Measurements from ENCODE around the gene C5orf22.
"Not testable (repeated sequence)": the region's sequence is repeated elsewhere in the genome, so short reads cannot be mapped to it uniquely, and the experiment has no call there.

Gene C5orf22

DNA sequence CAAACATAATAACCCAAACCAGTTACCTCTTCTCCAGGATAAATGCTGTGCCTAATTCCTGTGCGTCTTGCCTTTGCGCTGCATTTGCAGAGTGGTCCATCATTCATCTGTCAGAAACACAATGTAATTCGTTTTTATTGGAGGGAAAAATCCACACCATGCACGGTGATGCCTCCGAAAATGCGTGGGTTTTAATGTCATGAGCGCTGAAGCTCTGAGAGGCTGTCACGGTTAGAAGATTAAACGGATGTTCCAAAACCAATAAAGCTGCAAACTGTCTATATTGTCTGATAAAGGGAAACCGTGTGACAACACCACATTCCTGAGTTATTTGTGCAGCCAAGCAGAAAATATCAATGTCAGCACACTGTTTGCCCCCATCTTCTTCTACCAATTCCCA is 27.6 kb upstream of the C5orf22 start:
- no peaks in the 10 kb centered on the region for H3K27me3 ChIP-seq (ENCODE audit: insufficient read depth, low read length)

DNA sequence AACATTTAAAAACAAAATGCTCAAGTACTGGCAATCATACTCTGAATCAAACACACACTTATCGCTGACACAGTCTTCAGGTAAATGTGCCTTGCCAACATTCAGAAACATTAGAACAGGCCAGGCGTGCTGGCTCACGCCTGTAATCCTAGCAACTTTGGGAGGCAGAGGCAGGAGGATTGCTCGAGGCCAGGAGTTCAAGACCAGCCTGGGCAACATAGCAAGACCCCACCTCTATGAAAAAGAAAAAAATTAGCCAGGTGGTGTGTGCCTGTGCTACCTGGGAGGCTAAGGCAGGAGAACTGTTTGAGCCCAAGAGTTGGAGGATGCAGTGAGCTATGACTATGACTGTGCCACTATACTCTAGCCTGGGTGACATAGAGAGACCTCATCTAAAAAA is 20.8 kb upstream of the C5orf22 start:
- H3K79me2 ChIP-seq (ENCODE audit: control insufficient read depth, insufficient read depth, low read length, unreplicated experiment), result no peaks in the 10 kb centered on the region
- no peak overlapping the region for H3K27ac ChIP-seq (ENCODE audit: low read depth, low read length)
- H3K4me1 ChIP-seq (ENCODE audit: control insufficient read depth, insufficient read depth, low read length, unreplicated experiment), result no peaks in the 10 kb centered on the region
- H3K36me3 ChIP-seq (ENCODE audit: insufficient read depth, low read length), result peaks cover 15% of the 10 kb centered on the region
- no peaks in the 10 kb centered on the region for H3K27me3 ChIP-seq (ENCODE audit: insufficient read depth, low read length)
- no peak overlapping the region for H3K4me3 ChIP-seq (ENCODE audit: low read depth, low read length)
- no peak overlapping the region for H2AFZ ChIP-seq (ENCODE audit: low read length, unreplicated experiment)

More for the DNA sequence above, 27.6 kb upstream of the C5orf22 start:
- H3K4me3 ChIP-seq (ENCODE audit: low read depth, low read length), result no peak overlapping the region
- no peak overlapping the region for H2AFZ ChIP-seq (ENCODE audit: low read length, unreplicated experiment)
- H3K79me2 ChIP-seq (ENCODE audit: control insufficient read depth, insufficient read depth, low read length, unreplicated experiment), result no peaks in the 10 kb centered on the region
- H3K27ac ChIP-seq (ENCODE audit: low read depth, low read length), result no peak overlapping the region
- H3K36me3 ChIP-seq (ENCODE audit: insufficient read depth, low read length), result peaks cover 42% of the 10 kb centered on the region
- H3K4me1 ChIP-seq (ENCODE audit: control insufficient read depth, insufficient read depth, low read length, unreplicated experiment), result no peaks in the 10 kb centered on the region

DNA sequence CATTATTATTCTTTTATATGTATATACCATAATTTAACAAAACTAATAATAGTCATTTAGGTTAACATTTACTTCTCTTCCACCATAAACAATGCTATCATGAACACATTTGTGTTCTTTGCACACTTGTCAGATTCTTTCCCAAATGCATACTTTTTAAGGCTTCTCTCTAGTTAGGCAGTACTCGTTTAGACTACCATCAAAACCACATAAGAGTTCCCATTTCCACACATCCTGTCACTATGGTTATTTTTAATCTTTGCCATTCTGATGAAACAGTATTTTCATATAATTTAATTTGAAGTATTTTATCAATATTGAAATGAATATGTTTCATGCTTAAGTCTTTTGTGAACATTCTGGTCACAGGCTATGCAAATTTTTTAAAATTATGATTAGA is 15.3 kb upstream of the C5orf22 start:
- no peak overlapping the region for H2AFZ ChIP-seq (ENCODE audit: low read length, unreplicated experiment)
- no peak overlapping the region for H3K27ac ChIP-seq (ENCODE audit: low read depth, low read length)
- H3K27me3 ChIP-seq (ENCODE audit: insufficient read depth, low read length), result no peaks in the 10 kb centered on the region
- H3K36me3 ChIP-seq (ENCODE audit: insufficient read depth, low read length), result peaks cover 17% of the 10 kb centered on the region
- H3K4me3 ChIP-seq (ENCODE audit: low read depth, low read length), result no peak overlapping the region
- H3K4me1 ChIP-seq (ENCODE audit: control insufficient read depth, insufficient read depth, low read length, unreplicated experiment), result no peaks in the 10 kb centered on the region
- no peaks in the 10 kb centered on the region for H3K79me2 ChIP-seq (ENCODE audit: control insufficient read depth, insufficient read depth, low read length, unreplicated experiment)

DNA sequence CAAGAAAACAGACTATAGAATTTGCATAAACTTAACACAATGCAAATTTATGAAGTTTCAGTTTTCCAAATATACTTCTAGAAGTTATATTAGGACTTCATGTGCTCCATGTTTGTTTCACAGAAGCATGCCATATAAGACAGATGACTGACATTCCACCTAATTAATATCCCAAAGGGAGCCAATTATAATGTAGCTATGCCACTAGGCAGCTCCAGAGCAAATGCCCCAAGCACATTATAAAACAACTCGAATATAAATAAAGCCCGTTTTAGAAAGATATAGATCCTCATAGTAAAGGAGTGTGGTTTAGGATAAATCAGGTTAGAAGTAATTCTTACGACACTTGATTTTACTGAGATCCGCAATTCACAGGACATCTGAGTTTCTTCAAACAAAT is 9.1 kb upstream of the C5orf22 start:
- H3K27ac ChIP-seq (ENCODE audit: low read depth, low read length), result no peak overlapping the region
- peaks cover 50% of the 10 kb centered on the region for H3K36me3 ChIP-seq (ENCODE audit: insufficient read depth, low read length)
- H3K79me2 ChIP-seq (ENCODE audit: control insufficient read depth, insufficient read depth, low read length, unreplicated experiment), result peaks cover 12% of the 10 kb centered on the region
- H3K27me3 ChIP-seq (ENCODE audit: insufficient read depth, low read length), result no peaks in the 10 kb centered on the region
- no peaks in the 10 kb centered on the region for H3K4me1 ChIP-seq (ENCODE audit: control insufficient read depth, insufficient read depth, low read length, unreplicated experiment)
- no peak overlapping the region for H2AFZ ChIP-seq (ENCODE audit: low read length, unreplicated experiment)
- no peak overlapping the region for H3K4me3 ChIP-seq (ENCODE audit: low read depth, low read length)

DNA sequence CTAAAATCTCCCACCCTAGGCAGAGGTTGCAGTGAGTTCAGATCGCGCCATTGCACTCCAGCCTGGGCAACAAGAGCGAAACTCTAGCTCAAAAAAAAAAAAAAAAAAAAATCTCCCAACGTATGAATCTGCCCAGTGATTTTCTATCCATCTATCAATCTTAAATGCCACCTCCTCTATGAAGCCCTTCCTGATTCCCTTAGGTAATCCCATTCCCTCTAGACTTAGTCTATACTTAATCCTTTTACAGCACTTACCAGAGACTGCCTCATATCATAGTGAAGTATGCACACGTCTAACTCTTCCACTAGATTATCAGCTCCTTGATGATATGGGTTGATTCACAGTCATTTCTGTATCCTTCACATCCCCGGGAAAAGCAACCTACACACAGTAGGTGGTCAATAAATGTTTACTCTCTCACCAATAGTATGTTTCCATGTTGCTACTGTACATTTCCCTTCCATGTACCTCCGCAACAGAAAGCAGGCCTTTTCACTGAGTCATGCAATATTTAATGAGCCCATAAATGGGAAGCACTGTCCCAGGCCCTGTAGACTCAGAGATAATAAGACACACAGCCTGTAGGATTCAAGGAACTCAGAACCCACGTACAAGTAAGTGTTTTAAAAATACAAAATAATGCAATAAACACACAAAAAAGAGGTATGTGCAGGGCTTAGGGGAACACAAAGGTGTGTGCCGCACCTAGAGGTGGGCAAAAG is 1.4 kb upstream of the C5orf22 start:
- no peak overlapping the region for H2AFZ ChIP-seq (ENCODE audit: low read length, unreplicated experiment)
- H3K4me1 ChIP-seq (ENCODE audit: control insufficient read depth, insufficient read depth, low read length, unreplicated experiment), result peaks cover 25% of the 10 kb centered on the region
- H3K36me3 ChIP-seq (ENCODE audit: insufficient read depth, low read length), result peaks cover 33% of the 10 kb centered on the region
- no peak overlapping the region for H3K27ac ChIP-seq (ENCODE audit: low read depth, low read length)
- no peaks in the 10 kb centered on the region for H3K27me3 ChIP-seq (ENCODE audit: insufficient read depth, low read length)
- peaks cover 55% of the 10 kb centered on the region for H3K79me2 ChIP-seq (ENCODE audit: control insufficient read depth, insufficient read depth, low read length, unreplicated experiment)
- H3K4me3 ChIP-seq (ENCODE audit: low read depth, low read length), result peak overlapping the region; percentile 95

DNA sequence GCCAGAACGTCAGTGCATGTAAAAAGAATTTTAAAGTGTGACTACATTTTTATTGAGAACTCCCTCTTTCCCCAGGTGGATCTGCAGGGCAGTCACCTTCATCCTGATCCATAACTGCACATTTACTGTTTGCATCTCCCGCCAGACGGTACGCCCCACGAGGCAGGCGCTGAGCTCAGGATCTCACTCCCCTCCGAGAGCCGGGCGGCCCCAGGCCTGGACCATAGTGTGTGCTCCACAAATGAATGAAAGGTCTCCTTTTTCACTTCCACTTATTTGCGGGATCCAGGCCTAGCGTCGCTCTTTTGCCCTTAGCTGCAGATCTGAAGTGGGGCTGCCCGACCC is 586 bp upstream of the C5orf22 start:
- Histone ChIP-seq H3K27me3 (ENCODE audit: insufficient read depth, low read length) (no peaks in the 10 kb centered on the region), H3K4me1 (ENCODE audit: control insufficient read depth, insufficient read depth, low read length, unreplicated experiment) (peaks cover 25% of the 10 kb centered on the region), H3K4me3 (ENCODE audit: low read depth, low read length) (peak overlapping the region; percentile 95), H3K79me2 (ENCODE audit: control insufficient read depth, insufficient read depth, low read length, unreplicated experiment) (peaks cover 55% of the 10 kb centered on the region), H3K36me3 (ENCODE audit: insufficient read depth, low read length) (peaks cover 29% of the 10 kb centered on the region), H3K27ac (ENCODE audit: low read depth, low read length) (0 out of 2 replicates have a peak overlapping the region, but pooled peaks have one; percentile 10), H2AFZ (ENCODE audit: low read length, unreplicated experiment) (peak overlapping the region; percentile 89)

DNA sequence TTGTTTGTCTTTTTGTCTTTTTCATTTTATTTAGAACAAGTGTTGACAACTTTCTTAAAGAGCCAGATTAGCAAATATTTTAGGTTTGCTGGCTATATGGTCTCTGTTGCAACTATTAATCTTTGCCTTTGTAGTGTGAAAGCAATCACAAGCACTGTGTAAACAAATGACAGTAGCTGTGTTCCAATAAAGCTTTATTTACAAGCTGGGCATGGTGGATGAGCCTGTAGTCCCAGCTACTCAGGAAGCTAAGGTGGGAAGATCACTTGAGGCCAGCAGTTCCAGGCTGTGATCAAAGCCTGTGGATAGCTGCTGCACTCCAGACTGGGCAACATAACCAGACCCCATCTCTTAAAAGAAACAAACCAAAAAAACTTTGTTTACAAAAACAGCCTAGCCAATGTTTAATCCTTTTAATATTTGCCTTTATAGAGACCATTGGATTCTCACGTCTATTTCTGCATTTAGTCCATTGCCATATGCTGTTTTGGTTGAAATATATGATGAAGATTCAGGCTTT is 2.5 kb downstream of the C5orf22 start:
- Histone ChIP-seq H2AFZ (ENCODE audit: low read length, unreplicated experiment) (no peak overlapping the region), H3K4me3 (ENCODE audit: low read depth, low read length) (no peak overlapping the region), H3K79me2 (ENCODE audit: control insufficient read depth, insufficient read depth, low read length, unreplicated experiment) (peaks cover 50% of the 10 kb centered on the region), H3K27me3 (ENCODE audit: insufficient read depth, low read length) (no peaks in the 10 kb centered on the region), H3K36me3 (ENCODE audit: insufficient read depth, low read length) (peaks cover 33% of the 10 kb centered on the region), H3K27ac (ENCODE audit: low read depth, low read length) (no peak overlapping the region), H3K4me1 (ENCODE audit: control insufficient read depth, insufficient read depth, low read length, unreplicated experiment) (peaks cover 30% of the 10 kb centered on the region)

DNA sequence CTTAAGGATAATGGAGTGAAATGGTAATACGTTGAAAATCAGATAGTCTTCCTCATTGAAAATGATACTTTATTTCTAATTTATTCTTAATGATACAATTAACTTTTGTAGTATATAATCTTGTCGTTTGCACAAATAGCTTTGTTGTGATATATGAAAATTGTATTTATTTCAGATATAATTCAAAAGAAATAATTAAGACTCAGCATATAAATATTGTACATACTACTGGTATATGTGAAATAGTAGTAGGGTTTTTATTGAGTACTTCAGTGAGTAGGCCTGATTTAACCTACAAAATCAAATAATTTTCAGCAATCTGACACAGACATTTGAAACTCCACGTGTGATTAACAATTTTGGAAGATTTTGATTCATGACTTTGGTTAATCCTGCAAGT is 4.8 kb downstream of the C5orf22 start:
- peaks cover 27% of the 10 kb centered on the region for H3K79me2 ChIP-seq (ENCODE audit: control insufficient read depth, insufficient read depth, low read length, unreplicated experiment)
- peaks cover 16% of the 10 kb centered on the region for H3K4me1 ChIP-seq (ENCODE audit: control insufficient read depth, insufficient read depth, low read length, unreplicated experiment)
- H3K27me3 ChIP-seq (ENCODE audit: insufficient read depth, low read length), result no peaks in the 10 kb centered on the region
- no peak overlapping the region for H2AFZ ChIP-seq (ENCODE audit: low read length, unreplicated experiment)
- no peak overlapping the region for H3K4me3 ChIP-seq (ENCODE audit: low read depth, low read length)
- H3K36me3 ChIP-seq (ENCODE audit: insufficient read depth, low read length), result peaks cover 43% of the 10 kb centered on the region
- H3K27ac ChIP-seq (ENCODE audit: low read depth, low read length), result no peak overlapping the region

DNA sequence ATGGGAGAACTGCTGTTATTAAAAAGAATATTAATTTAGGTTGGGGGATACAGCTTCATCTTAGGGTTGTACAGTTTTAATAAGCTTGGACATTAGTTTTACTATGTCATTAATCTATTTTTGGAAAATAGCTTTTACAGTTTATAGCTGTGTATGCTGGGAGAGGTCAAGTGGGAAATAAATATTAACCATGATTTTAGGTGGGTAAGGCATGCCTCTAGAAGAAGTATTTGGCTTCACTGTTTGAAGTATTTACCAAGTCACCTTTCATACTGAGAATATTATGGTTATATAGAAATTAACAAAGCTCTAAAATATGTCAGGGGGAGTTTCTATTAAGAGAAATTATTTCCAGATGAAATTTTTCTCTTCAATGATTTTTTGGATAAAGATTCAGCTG is 5.2 kb downstream of the C5orf22 start:
- Histone ChIP-seq H3K27me3 (ENCODE audit: insufficient read depth, low read length) (no peaks in the 10 kb centered on the region), H3K4me1 (ENCODE audit: control insufficient read depth, insufficient read depth, low read length, unreplicated experiment) (peaks cover 16% of the 10 kb centered on the region), H3K79me2 (ENCODE audit: control insufficient read depth, insufficient read depth, low read length, unreplicated experiment) (peaks cover 27% of the 10 kb centered on the region), H2AFZ (ENCODE audit: low read length, unreplicated experiment) (no peak overlapping the region), H3K36me3 (ENCODE audit: insufficient read depth, low read length) (peaks cover 44% of the 10 kb centered on the region), H3K27ac (ENCODE audit: low read depth, low read length) (no peak overlapping the region), H3K4me3 (ENCODE audit: low read depth, low read length) (no peak overlapping the region)

DNA sequence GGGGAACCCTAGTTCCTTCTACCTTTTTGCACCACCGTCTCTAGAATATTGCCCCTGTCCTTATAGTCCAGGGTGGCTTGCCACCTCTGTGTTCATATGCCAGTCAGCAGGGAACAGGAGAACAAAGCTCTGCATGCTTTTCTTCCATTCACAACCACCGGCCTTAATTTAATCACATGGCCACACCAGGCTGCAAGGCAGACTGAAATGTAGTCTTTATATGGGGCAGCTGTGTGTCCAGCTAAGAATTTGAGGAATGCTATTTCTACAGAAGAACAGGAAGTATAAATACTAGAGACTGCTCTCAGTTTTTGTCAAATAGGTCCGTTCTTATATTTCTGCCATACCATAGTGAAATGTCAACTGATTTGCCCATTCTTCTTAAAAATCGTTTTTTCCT is 5.8 kb downstream of the C5orf22 start:
- Histone ChIP-seq H3K36me3 (ENCODE audit: insufficient read depth, low read length) (peaks cover 47% of the 10 kb centered on the region), H3K4me3 (ENCODE audit: low read depth, low read length) (no peak overlapping the region), H3K79me2 (ENCODE audit: control insufficient read depth, insufficient read depth, low read length, unreplicated experiment) (peaks cover 23% of the 10 kb centered on the region), H3K27ac (ENCODE audit: low read depth, low read length) (no peak overlapping the region), H3K27me3 (ENCODE audit: insufficient read depth, low read length) (no peaks in the 10 kb centered on the region), H2AFZ (ENCODE audit: low read length, unreplicated experiment) (no peak overlapping the region), H3K4me1 (ENCODE audit: control insufficient read depth, insufficient read depth, low read length, unreplicated experiment) (peaks cover 16% of the 10 kb centered on the region)

DNA sequence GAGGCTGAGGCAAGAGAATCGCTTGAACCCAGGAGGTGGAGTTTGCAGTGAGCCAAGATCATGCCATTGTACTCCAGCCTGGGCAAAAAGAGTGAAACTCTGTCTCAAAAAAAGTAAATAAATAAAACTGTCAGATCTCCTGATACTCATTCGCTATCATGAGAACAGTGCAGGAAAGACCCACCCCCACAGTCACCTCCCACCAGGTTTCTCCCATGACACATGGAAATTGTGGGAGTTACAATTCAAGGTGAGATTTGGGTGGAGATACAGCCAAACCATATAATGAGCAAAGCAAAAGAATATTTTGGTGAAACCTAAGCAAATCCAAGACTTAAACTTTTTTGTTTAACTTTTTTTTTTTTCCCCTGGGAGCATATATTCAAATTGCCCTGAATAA is 17.0 kb downstream of the C5orf22 start:
- H3K4me3 ChIP-seq (ENCODE audit: low read depth, low read length); H2AFZ ChIP-seq (ENCODE audit: low read length, unreplicated experiment); H3K27ac ChIP-seq (ENCODE audit: low read depth, low read length); H3K79me2 ChIP-seq (ENCODE audit: control insufficient read depth, insufficient read depth, low read length, unreplicated experiment); H3K4me1 ChIP-seq (ENCODE audit: control insufficient read depth, insufficient read depth, low read length, unreplicated experiment); H3K27me3 ChIP-seq (ENCODE audit: insufficient read depth, low read length): not testable (repeated sequence)
- H3K36me3 ChIP-seq (ENCODE audit: insufficient read depth, low read length), result peaks cover 32% of the 10 kb centered on the region

All from ACC112 (cell line).